GM18519 (cell line): ENCODE results near the gene SH3RF1.

ENCODE experiments used
- ATAC-seq: cut with Tn5 transposase; IDR thresholded peaks from one replicate; pipeline ENCODE4 v1.9.1; 2021; ENCODE audit warnings: mild to moderate bottlenecking, moderate library complexity; ENCODE audit not compliant: unreplicated experiment, low FRiP score

The SH3RF1 gene

DNA sequence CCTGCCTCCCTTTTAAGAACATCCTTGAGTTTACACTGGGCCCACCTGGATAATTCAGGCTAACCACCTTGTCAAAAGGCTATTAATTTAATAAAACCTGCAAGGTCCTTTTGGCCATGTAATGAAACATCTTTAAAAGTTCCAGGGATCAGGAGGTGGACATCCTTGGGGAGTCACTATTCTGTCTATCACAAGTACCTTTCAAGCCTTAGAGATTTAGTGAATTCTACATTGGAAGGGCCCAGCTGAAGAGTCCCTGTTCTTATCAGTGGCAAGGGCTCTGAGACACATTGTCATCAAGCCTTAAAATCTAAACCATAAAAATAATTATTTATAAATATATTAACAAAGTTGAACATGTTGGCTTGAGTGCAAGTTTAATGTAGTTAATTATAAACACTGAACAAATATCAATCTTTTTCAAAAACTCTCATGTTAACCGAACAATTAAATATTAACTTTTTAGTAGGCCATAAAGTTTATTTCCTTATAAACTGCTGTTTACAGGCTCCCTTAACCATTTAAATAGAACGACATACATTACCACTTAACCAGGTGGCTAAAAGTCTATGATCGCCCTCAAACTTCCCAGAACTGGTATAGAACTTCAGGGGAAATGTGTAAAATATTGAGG is 156.3 kb downstream of the SH3RF1 start:
- ATAC-seq, result no peak

DNA sequence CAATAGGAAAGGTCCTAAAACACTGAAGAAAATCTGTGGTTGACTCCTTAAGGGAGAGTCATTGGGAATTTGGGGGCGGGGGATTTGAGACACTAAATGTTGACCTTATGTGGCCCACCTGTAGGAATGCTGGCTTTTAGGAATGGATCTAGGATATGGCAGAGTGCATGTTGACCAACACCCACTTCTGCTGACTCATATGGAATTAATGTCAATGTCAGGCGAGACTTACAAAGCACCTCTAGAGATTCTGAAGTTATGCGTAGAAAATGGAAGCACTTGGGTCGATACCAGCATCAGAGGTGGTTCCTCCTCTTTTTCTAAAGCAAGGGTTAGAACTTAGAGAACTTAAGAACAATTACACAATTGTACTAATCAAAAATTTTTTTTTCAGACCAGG is 160.1 kb downstream of the SH3RF1 start:
- no peak for ATAC-seq

DNA sequence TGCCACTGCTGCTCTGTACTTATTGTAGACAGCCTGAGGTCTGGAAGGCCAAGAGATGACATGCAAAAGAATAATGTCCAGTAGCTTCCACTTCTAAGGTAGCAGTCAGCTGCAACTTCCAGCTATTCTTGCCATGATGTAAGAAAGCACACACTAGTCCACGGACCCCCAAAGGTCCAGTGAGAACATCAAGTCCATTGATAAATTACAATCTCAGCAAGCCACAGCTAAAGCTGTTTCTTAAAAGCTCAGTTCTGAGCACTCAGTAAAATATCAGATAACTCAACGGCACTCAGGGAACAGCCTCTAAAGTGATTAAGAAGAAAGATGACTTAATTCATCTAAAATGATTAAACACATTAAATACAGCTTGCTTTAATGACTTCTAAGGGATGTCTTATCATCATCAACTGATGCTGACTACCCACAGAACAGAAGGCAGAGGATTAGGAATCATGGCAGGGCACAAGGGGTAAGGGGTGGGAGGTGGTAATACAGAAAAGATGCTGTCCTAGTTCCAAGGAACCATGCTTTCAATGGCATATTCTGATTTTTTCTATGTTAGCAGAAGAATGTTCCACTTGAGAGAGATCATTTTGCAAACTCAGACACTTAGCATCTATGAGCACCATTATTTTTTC is 161.6 kb downstream of the SH3RF1 start:
- no peak for ATAC-seq

DNA sequence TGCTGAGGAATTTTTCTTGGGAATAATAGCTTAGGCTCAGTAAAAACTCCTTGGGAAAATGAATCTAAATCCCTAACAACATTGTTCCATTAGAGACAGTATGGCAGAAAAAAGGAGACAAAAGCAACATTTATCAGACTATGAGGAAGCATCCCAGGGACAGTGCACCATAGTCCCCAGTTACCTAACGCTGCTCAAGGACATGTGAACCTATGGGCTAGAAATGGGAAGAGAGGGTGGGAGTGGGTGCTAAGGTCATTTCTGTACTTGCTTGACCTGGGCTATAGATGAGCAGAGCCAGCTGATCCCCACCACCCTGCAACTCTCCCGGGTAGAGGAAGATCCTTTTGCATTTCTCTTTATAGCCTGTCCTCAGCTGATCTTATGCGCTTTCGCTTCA is 162.5 kb downstream of the SH3RF1 start:
- ATAC-seq, result no peak

DNA sequence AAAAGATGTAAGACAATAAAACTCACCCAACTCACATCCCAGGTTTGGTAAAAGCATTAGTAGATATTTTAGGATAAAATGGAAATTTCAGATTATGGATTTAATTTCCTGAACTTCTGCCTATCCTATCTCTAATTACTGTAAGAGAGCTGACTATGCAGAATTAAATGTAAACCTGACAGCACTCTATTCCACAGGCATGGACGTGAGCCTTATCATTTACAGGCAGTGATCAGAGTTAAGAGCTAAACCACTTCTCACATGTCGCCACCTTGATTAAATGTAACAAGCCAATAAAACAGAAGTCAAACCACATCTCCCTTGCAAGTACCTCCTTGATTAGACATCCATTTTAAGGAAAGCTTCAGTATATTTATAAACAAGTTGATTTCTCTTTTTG is 163.2 kb downstream of the SH3RF1 start:
- no peak for ATAC-seq

DNA sequence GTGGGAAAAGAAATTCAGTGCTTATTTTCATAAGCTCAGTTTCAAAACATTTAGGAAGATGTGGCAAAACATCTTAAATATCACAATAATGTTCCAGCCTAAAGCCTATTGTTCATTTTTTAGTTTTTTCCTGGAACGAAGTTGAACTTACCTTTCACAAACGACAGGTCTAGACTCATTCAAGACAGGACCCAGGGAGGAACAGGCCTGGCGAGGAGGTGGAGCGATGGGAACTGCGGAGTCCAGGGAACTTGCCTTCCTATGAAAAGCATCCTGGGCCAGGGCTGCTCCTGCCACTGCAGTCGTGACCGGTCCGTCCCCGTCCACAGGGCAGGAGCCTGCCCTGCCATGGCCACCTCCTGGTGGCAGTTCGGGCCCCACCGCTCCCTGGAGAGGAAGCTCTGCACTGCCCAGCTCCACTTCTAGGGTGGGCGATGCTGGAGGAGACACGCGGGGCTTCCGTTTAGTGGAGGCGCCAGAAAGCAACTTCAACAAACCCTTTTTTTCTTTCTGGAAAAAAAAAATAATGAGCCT is 164.0 kb downstream of the SH3RF1 start:
- ATAC-seq, result no peak

DNA sequence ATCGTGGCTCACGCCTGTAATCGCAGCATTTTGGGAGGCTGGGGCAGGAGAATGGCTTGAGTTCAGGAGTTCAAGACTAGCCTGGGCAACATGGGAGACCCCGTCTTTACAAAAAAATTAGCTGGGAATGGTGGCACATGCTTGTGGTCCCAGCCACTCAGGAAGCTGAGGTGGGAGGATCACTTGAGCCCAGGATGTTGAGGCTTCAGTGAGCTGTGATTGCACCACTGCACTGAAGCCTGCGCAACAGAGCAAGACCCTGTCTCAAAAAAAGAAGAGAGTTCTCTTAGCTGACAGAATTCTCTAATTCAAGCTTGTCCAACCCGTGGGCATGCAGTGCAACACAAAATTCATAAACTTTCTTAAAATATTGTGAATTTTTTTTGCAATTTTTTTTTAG is 165.1 kb downstream of the SH3RF1 start:
- no peak for ATAC-seq

DNA sequence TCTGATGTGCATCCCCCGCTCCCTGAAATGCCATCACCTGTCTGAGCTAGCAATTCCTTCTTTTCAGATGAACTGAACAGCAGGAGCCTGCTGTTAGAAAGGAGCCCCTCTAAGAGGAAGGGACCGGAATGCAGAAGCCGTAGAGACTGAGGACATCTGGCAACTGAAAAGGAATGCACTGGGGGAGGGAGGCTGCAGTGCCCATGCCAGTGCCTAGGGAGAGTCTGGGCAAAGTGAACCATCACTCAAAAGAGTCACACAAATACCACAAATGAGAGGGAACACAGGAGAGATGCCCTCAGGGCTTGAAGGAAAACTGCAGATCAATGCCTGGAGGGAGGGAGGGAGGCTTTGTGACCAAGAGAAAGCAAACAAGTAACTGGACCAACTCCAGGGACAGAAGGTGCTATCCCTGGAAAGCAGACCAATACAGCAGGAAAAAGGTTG is 166.8 kb downstream of the SH3RF1 start:
- ATAC-seq, result no peak

DNA sequence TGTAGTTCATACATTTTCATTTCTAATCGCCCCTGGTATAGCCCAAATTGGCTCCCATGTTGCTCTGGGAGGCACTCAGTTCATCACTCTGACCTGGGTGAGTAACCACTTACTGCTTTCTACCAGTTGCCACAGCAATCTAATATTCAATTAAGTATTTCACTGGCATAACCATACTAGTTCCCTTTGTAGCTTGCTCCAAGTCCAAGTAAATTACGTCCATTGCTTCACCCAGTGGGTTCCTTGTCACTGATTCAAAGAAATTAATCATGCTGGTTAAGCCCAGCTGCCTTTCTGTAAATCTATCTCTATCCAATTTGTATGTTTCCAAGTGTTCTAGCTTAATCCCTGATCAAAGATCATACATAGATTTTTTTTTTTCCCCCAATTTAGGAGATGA is 168.7 kb downstream of the SH3RF1 start:
- no peak for ATAC-seq

DNA sequence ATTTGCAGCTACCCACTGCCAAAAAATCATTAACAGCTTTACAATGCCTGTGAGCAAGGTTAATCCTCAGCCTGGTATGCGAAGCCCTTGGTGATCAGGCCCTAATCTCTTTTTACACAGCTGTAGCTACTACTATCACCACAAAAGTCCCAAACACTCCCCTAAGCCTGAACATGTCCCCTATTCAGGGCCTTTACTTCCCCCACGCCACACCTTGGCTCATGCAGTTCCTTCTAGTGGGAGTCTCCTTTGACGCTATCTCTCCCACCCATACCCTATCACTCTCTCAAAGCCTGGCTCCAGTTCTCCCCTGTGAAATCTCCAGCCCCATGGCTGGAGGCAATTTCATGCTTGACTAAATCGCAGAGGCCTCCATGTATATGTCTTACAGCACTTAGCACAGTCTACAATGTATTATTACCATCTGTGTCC is 170.1 kb downstream of the SH3RF1 start:
- ATAC-seq, result no peak

DNA sequence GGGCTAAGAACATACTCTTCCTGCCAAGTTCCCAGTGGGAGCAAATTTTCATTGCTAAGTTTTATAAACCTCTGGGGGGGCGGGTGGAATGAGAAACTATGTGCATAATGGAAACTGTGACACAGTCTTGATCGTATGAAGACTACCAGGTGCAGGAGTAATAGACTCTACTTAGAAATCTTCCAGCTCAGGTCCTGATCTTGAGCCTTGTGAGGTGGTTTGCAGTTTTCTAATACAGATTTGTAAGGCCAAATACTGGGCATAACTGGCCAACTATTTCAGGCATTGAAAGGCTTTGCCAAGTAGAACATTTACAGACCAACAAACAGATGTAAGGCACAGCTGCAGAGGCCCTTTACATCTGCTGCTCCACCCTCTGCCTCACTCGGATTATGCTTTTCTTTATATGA is 171.0 kb downstream of the SH3RF1 start:
- no peak for ATAC-seq

DNA sequence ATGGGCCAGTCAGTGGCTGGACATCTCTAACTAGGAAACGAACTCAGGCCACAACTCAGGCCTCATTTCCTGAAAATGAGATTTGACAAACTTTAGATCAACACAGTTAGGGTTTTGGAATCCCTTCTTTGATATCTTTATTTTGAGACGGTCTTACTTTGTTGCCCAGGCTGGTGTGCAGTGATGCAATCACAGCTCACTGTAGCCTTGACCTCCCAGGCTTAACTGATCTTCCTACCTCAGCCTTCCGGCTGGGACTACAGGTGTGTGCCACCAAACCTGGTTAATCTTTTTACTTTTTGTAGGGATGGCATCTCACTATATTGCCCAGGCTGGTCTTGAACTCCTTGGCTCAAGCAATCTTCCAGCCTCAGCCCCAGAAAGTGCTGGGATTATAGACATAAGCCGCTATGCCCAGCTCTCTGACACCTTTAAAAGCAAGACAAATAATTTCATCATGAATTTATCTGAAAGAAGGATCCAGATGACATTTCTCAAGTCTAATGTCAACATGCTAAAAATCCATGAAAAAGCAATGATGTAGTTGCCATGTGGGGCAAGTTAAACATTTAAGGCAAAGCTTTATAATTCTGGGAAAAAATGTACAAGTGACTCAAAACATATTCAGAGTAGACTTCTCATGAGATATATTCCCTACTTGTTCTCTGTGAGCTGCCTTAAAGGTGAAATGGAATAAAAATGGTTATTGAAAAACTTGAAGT is 171.6 kb downstream of the SH3RF1 start:
- ATAC-seq, result peak; percentile 3

DNA sequence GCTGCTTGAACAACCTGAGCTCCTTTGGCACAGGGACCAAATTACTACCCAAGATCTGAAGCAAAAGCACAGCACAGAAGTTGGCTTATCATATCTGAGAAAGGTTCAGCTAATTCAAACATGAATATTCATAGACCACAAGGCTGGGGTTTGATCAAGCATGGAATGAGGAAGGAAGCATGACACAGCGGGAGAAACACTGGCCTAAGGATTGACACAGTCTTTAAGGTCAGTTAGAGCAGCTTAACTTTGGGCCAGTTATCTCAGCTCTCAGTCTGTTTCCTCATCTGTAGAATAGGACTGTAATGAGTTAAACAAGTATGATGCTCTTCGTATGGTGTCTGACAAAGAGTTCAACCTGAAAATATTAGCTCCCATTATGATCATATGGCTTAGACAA is 172.2 kb downstream of the SH3RF1 start:
- peak; percentile 36 for ATAC-seq

DNA sequence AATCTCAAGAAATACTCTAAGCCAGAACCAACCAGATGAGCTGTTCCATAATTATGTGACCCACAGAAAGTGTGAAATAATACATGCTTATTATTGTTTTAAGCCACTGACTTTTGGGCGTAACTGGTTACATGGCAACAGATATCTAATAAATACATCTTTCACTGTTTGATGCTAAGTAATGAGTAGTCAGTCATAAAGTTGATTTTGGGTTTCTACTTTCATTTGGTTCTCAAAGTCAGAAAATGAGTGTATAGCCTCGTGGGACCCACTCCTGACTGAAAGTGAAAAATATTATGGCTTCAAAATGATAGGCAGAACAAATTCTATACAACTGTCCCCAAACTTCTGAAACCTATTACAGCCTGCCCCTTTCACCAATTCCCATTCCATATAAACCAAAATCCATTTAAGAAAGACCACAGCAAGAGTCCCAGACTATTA is 172.7 kb downstream of the SH3RF1 start:
- ATAC-seq, result peak; percentile 65

DNA sequence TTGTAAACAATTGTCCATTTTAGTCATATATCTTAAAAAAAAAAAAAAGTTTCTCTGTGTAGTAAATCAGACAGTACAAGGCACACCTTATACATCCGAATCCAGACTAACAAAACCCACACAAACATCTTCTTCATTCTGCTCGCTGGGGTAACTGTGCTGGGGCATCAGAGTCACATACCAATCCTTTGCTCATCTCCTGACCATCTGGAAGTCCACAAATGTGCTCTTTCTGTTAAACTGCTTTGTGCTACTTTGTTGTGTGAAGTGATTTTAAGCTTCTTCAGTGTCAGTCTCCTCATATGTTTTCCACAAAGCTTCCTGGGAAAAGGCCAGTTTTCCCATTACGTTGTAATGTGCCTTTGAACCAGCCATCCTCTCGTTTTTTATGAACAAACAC is 174.5 kb downstream of the SH3RF1 start:
- ATAC-seq, result no peak

DNA sequence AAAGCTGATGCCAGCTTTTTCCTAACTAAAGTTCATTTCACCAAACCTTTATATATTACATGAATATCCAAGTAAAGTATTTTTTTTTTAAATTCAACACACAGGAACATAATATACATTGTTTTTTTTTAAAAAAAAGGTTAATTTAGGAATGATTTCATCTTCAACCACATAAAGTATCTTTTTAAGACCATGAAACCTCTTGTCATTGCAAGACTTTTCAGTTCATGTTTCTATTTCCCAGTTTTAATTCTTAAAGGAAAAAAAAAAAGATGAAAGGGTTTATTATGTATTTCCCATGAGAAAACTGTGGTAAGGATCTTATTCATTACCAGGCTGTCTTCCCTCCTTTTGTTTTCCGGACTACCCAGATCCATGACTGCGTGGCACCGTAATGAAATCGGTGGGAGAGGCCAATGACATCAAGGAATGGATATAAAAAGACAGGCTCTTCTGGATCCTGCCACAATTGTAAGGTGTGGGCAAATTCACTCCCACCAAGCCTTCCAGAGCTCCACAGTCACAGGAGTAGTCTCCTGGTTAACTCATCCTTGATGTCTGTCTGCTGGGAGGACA is 176.0 kb downstream of the SH3RF1 start:
- ATAC-seq, result no peak

DNA sequence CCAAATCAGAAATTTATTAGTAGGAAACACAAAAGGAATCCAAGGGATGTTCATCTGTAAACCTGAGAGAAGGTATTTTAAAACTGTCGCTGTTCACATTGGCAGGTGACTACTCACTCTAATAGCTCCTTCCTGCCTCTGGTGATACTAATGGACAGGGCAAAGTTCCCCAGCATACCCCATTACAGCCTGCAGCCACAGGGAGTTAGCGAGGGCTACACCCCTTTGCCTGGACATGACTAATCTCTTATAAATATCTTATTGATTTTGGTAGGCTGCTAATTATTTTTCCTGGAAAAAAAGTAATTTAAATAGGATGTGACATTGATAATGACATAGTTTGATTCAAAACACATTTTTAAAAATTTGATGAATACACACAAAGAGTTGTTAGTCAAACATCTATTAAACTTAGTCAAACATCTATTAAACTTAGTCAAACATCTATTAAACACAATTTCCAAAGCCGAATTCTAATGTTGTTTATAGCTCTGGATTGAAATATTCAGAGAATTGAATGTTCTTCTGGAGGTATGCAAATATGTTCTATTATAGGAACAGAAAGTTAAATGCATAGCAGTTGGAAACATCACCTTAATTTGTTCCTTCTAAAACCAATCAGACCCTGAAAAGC is 177.8 kb downstream of the SH3RF1 start:
- ATAC-seq, result no peak

DNA sequence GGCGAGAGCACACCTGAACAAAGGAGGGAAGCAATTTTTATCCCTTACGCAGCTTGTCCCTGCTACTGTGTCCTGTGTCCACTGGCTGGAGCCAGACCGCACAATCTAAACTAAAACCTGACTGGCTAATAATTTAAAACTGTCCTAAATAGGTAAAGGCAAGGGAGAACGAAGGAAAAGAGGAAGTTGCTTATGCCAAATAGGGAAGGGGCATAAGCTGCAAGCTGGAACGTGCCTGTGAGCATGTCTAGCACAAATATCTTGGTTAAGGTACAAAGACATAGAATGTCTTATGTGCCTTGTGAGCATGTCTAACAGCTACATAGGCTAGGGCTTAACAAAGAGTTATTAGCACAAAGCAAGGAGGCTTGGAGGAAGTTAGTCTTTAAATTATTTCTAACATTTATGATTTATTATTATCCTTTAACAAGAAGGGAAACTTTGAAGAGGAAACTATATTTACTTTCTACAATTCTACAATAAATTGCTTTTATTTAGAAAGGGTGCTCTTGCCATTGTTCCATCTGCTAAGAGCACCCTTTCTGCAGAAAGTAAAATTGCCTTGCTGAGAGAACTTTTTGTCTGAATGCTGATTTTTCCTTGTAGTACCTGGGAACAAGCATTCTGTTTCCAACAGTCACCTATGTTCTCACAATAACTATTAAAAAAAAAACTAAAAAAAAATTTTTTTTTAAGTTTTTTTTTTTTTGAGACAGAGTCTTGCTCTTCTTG is 180.1 kb downstream of the SH3RF1 start:
- no peak for ATAC-seq

DNA sequence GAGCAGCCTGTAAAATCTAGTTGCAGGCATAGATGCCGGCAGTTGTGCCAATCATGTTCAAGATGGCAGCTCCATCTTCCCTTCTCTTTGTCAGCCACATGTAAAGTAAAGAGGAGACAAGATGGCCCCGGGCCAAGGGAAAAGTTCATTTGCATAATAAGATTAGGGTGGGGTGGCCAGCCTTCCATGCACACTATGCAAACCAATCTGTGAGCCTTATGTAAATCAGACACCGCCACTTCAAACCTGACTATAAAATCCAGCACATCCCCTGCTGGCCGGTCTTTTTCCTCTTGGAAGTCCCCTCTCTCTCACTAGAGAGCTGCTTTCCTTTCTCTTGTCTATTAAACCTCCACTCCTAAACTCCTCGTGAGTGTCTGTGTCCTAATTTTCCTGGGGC is 181.8 kb downstream of the SH3RF1 start:
- ATAC-seq, result no peak

DNA sequence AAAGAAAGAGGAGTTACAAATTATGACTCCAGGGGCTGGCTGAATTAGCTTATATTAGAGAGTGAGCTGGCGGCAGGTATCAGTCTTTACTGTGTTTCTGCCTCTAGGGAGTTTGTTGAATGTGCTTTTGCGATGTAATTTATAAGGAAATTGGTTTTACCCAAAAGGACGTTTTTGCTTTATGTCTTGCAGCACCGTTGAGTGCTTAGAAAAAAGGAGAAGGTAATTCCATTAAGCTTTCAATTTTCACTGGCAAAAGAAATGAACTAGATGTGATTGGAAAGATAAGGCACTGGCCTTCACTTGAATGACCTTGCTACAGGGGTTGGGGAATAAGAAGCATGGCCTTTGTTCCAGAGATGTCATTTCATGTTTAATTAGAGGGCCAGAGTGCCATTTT is 185.8 kb downstream of the SH3RF1 start:
- ATAC-seq, result no peak
